HepG2 (cell line): ENCODE results near the gene FJX1. TPM values are rescaled to one million over a fixed set of nuclear protein-coding genes. Genes with fewer than 3 reads are reported as not detected.

Experiments
- ARHGAP35 ChIP-seq: sonication (generic); formaldehyde crosslinking; IDR thresholded peaks from 2 replicates; pipeline ENCODE4 v1.9.0; 2022; ENCODE audit warnings: mild to moderate bottlenecking, inconsistent platforms, moderate library complexity, missing genetic modification reagents, borderline replicate concordance
- CBX5 ChIP-seq: sonication (generic); formaldehyde crosslinking; IDR thresholded peaks from 2 replicates; pipeline ENCODE4 v1.4.0; 2020; ENCODE audit warnings: missing genetic modification reagents, borderline replicate concordance
- FOXC1 ChIP-seq: sonication (generic); formaldehyde crosslinking; IDR thresholded peaks from 2 replicates; pipeline ENCODE4 v1.8.0; 2022; ENCODE audit warnings: mild to moderate bottlenecking, missing genetic modification reagents, borderline replicate concordance
- GABPB1 ChIP-seq: IDR thresholded peaks from 2 replicates; pipeline ENCODE4 v1.6.1; 2016; ENCODE audit warnings: mild to moderate bottlenecking, missing genetic modification reagents, moderate library complexity, missing compliant biosample characterization
- PCBP2 ChIP-seq: fragments of 200-400 bp; formaldehyde crosslinking; optimal IDR thresholded peaks from 2 replicates; pipeline ENCODE3; 2018; ENCODE audit warnings: low read length, low read depth; ENCODE audit not compliant: poor library complexity, severe bottlenecking
- REXO4 ChIP-seq: sonication (generic); formaldehyde crosslinking; IDR thresholded peaks from 2 replicates; pipeline ENCODE4 v1.8.0; 2022; ENCODE audit warnings: missing genetic modification reagents, mild to moderate bottlenecking, borderline replicate concordance
- RNF2 ChIP-seq: fragments of 450-650 bp; conservative IDR thresholded peaks from 2 replicates; pipeline ENCODE4 v1.6.1; 2016; ENCODE audit warnings: low read depth
- SNAPC4 ChIP-seq: sonication (generic); formaldehyde crosslinking; IDR thresholded peaks from 2 replicates; pipeline ENCODE4 v1.4.0; 2020; ENCODE audit warnings: mild to moderate bottlenecking, missing genetic modification reagents
- ZNF33A ChIP-seq: sonication (generic); formaldehyde crosslinking; IDR thresholded peaks from 2 replicates; pipeline ENCODE4 v1.5.1; 2020; ENCODE audit warnings: missing genetic modification reagents, mild to moderate bottlenecking, moderate library complexity, borderline replicate concordance
- ZNF407 ChIP-seq: sonication (generic); formaldehyde crosslinking; IDR thresholded peaks from one replicate; pipeline ENCODE4 v1.5.1; 2020; ENCODE audit warnings: mild to moderate bottlenecking, missing genetic modification reagents; ENCODE audit errors: not compliant biosample characterization
- ZNF558 ChIP-seq: sonication (generic); formaldehyde crosslinking; IDR thresholded peaks from 2 replicates; pipeline ENCODE4 v1.9.0; 2022; ENCODE audit warnings: mild to moderate bottlenecking, missing genetic modification reagents, borderline replicate concordance
- ZNF737 ChIP-seq: sonication (generic); formaldehyde crosslinking; IDR thresholded peaks from 2 replicates; pipeline ENCODE4 v1.5.0; 2020; ENCODE audit warnings: missing genetic modification reagents, mild to moderate bottlenecking, borderline replicate concordance
- ZNF781 ChIP-seq: sonication (generic); formaldehyde crosslinking; IDR thresholded peaks from 2 replicates; pipeline ENCODE4 v1.5.1; 2020; ENCODE audit warnings: borderline replicate concordance, mild to moderate bottlenecking, missing genetic modification reagents; ENCODE audit errors: not compliant biosample characterization
- polyA plus RNA-seq, 8 experiments: library from polyadenylated mRNA; depleted of rRNA in 3 of 8; stranded (reverse) in 7 of 8; unstranded in 1 of 8; fragments of >200 nt; fragmentation: Illumina TruSeq in 4 of 8; extraction: Trizol in 4 of 8; gene quantifications; 2 replicates each; pipeline versions ENCODE4 v1.2.1 to v1.2.3, GENCODE V29; 2011 to 2016; ENCODE audit warnings: low read depth in 4 of 8, missing spikeins in 1 of 8, mixed read lengths in 1 of 8; ENCODE audit not compliant: insufficient read depth in 1 of 8
- total RNA-seq, 5 experiments: library from RNA; depleted of rRNA; stranded (reverse); fragments of >200 nt; fragmentation: Illumina TruSeq; extraction: Trizol; gene quantifications; 2 replicates each; pipeline ENCODE4 v1.2.3, GENCODE V29; 2016; ENCODE audit warnings: low read depth in 1 of 5

The FJX1 gene
- total and polyA plus RNA-seq, 2 of the 13 experiments (the other 11 are each of a cell fraction or from before 2014, with no cell fraction given) = 0.40 to 0.82 TPM

DNA sequence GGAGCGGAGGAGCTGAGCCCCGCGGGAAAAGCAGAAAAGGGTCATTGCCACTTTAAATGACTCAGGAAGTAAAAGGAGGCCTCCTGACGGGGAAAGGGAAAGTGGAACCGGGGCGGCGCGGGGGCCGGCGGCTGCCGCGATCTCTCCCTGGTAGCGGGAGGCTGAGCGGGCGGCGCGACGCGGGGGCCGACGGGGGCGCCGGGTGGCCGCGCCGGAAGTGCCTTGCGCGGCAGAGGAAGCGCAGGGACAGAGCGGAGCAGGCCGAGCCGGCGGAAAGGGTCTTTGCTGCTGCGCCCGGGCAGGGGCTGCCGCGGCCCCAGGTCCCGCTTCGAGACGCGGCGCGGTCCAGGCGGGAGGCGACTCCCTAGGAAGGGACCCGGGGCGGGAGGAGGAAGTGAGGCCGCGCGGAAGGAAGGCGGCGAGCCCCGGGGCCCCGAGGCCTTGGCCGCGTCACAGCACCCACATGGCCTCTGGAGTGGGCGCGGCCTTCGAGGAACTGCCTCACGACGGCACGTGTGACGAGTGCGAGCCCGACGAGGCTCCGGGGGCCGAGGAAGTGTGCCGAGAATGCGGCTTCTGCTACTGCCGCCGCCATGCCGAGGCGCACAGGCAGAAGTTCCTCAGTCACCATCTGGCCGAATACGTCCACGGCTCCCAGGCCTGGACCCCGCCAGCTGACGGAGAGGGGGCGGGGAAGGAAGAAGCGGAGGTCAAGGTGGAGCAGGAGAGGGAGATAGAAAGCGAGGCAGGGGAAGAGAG lies 44.6 kb downstream of the FJX1 start, which contains the start of gene TRIM44 (continued):
- TF ChIP-seq CBX5 (CRISPR knock-in tag) (peak; percentile 83; the same call in 1 of the 2 replicates), PCBP2 (no peak), ZNF558 (CRISPR knock-in tag) (no peak; the same call in 1 of the 2 replicates), ARHGAP35 (CRISPR knock-in tag) (peak; percentile 99), FOXC1 (CRISPR knock-in tag) (peak; percentile 98), ZNF33A (CRISPR knock-in tag) (no peak; the same call in 1 of the 2 replicates), RNF2 (peak; percentile 99), ZNF407 (CRISPR knock-in tag) (peak; percentile 96), GABPB1 (CRISPR knock-in tag) (peak; percentile 91), REXO4 (CRISPR knock-in tag) (peak; percentile 96; the same call in 1 of the 2 replicates), ZNF737 (CRISPR knock-in tag) (peak; percentile 97; the same call in 1 of the 2 replicates), ZNF781 (CRISPR knock-in tag) (peak; percentile 99), SNAPC4 (CRISPR knock-in tag) (no peak)
